Right atrium auricular region (tissue), 2 donors: ENCODE data around the gene GET4. TPM values are rescaled to one million over a fixed set of nuclear protein-coding genes. Genes with fewer than 3 reads are reported as not detected.
"Not testable (repeated sequence)": the region's sequence is repeated elsewhere in the genome, so short reads cannot be mapped to it uniquely, and the experiment has no call there.

ENCODE experiments used
- DNase-seq: peaks from one replicate; pipeline ENCODE4 v3.0.0-alpha.2; 2019; ENCODE audit warnings: low spot score
- H3K27ac ChIP-seq, 2 donors: fragments of 200-600 bp; sonication (generic); 1 replicate in 1 of 2; 2 replicates in 1 of 2; pipeline ENCODE4 v1.5.1; 2016 to 2019
- H3K27me3 ChIP-seq, 2 donors: fragments of 200-600 bp; sonication (generic); one replicate each; pipeline versions ENCODE4 v1.5.1 to v1.6.0; 2017 to 2019
- H3K36me3 ChIP-seq: fragments of 200-600 bp; sonication (generic); one replicate; pipeline ENCODE4 v1.5.1; 2016
- H3K4me1 ChIP-seq, 2 donors: fragments of 200-600 bp; sonication (generic); one replicate each; pipeline versions ENCODE4 v1.5.1 to v1.6.0; 2017 to 2019
- H3K4me3 ChIP-seq, 2 donors: fragments of 200-600 bp; sonication (generic); 1 replicate in 1 of 2; 2 replicates in 1 of 2; pipeline ENCODE4 v1.5.1; 2017 to 2019; ENCODE audit warnings: mild to moderate bottlenecking in 1 of 2, moderate library complexity in 1 of 2
- H3K9me3 ChIP-seq, 2 donors: fragments of 200-600 bp; sonication (generic); one replicate each; pipeline ENCODE4 v1.5.1; 2019
- CTCF ChIP-seq, 2 donors: fragments of 200-600 bp; sonication (generic); IDR thresholded peaks; one replicate each; pipeline ENCODE4 v1.5.1; 2019; ENCODE audit warnings: antibody characterized with exemption in 2 of 2
- total RNA-seq, 2 donors: library from RNA; depleted of rRNA; stranded (reverse); fragments of >200 nt; gene quantifications; one replicate each; pipeline ENCODE4 v1.1.0, GENCODE V29; 2016

GET4 gene
- total RNA-seq, 2 donors from 2014 or later: 16.1 to 19.7 TPM

DNA sequence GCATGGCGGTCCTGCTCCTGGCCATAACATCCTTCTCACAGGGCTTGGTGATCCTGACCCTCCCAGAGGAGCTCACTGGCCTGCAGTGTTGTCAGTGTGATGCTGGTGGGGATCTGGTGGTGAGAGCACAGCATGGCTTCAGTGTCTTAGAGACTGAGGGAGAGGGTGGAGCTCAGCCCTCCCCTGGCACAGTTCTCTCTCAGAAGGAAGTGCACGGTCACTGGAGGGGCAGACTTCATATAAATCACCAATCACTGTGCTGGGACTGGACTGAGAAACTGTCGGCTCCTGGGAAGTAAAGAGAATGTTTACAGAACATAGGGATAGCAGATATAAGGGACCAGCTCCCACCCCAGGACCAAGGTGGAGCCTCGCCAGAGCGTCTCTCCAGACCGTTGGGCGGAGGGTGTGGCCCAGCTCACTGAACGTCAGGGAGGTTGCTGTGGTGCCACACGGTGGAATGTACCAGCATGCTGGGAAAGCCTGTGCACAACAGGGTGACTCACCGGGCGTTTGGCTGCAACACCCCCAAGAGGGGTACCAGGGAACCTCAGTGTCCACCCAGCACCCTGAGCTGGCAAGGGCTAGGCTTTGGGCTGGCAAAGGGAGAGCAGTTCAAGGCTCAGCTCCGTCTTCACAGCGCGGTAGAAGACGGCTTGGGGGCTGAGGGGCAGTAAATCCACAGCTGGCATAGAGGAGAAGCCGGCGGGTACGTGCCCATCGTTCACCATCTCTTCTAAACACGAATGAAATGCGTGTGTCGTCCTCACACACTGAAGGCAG lies 8.8 kb upstream of the GET4 start:
- Histone ChIP-seq H3K27me3 (no peaks in the 10 kb centered on the region), H3K4me3 (no peak overlapping the region), H3K27ac (peak overlapping the region; percentile 89 to 94), H3K9me3 (no peaks in the 10 kb centered on the region), H3K4me1 (peaks cover 0 to 26% of the 10 kb centered on the region in 2 donors), H3K36me3 (peaks cover 54% of the 10 kb centered on the region)
- TF ChIP-seq CTCF (IDR thresholded peaks at IDR 0.05): no peak
- peak; percentile 69 for DNase-seq

GRCh38 chr7:868189-868486 lies 8.2 kb upstream of the GET4 start:
- Histone ChIP-seq H3K9me3 (no peaks in the 10 kb centered on the region), H3K4me3 (no peak overlapping the region), H3K27me3 (no peaks in the 10 kb centered on the region), H3K4me1 (peaks cover 0 to 31% of the 10 kb centered on the region in 2 donors), H3K27ac (peak overlapping the region; percentile 89 to 94), H3K36me3 (peaks cover 60% of the 10 kb centered on the region)
- DNase-seq: no peak
- TF ChIP-seq CTCF (IDR thresholded peaks at IDR 0.05): no peak

GRCh38 chr7:869348-869747 lies 7.0 kb upstream of the GET4 start:
- Histone ChIP-seq H3K4me1 (peaks cover 0 to 43% of the 10 kb centered on the region in 2 donors), H3K27me3 (no peaks in the 10 kb centered on the region), H3K36me3 (peaks cover 60% of the 10 kb centered on the region), H3K9me3 (no peaks in the 10 kb centered on the region), H3K27ac (peak overlapping the region; percentile 70 to 74), H3K4me3 (no peak overlapping the region)
- DNase-seq: no peak
- TF ChIP-seq CTCF (IDR thresholded peaks at IDR 0.05): no peak

DNA sequence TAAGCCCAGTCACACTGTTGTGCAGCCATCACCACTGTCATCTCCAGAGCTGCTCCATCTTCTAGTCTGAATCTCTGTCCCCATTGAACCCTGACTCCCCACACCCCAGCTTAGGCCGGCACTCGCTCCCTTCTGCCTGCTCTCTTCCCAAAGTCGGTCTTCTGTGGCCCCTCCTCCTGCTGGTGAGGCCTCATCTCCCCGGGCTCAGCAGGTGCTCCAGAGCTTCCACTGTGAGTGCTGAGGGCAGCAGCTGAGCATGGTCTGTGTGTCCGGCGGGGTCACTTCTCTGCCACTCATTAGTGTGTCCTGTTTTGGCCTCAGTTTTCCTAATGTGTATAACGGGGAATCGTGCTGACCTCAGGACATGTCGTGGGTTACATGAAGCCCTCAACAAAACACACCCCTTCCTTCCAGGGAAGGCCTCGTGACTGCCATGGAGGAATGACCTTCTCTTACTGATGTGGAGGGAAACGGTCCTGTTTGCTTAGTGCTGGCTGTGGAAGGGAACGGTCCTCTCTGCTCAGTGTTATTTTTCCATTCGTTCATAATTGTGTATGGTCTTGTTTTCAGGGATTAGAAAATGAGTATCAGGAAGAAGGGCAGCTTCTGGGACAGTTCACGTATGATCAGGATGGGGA lies 4.3 kb upstream of the GET4 start:
- H3K4me3 ChIP-seq: no peak overlapping the region
- peak overlapping the region; percentile 57 to 71 for H3K27ac ChIP-seq
- no peaks in the 10 kb centered on the region for H3K9me3 ChIP-seq
- DNase-seq: no peak
- H3K27me3 ChIP-seq: no peaks in the 10 kb centered on the region
- H3K4me1 ChIP-seq: peaks cover 0 to 53% of the 10 kb centered on the region in 2 donors
- H3K36me3 ChIP-seq: peaks cover 41% of the 10 kb centered on the region
- TF ChIP-seq CTCF (IDR thresholded peaks at IDR 0.05): no peak

DNA sequence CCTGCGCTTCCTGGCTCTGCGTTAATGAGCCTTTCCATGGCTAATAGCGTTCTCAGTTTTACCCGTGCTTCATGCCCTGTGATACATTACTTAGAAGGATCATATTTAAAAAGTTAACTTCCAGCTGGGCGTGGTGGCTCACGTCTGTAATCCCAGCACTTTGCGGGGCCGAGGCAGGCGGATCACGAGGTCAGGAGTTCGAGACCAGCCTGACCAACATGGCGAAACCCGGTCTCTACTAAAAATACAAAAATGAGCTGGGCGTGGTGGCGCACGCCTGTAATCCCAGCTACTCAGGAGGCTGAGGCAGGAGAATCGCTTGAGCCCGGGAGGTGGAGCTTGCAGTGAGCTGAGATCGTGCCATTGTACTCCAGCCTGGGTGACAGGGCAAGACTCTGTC lies 3.7 kb upstream of the GET4 start:
- Histone ChIP-seq H3K4me1 (peaks cover 0 to 49% of the 10 kb centered on the region in 2 donors), H3K36me3 (peaks cover 35% of the 10 kb centered on the region), H3K27ac (peak overlapping the region; percentile 57 to 71)
- H3K4me3 ChIP-seq, DNase-seq, H3K27me3 ChIP-seq, H3K9me3 ChIP-seq: not testable (repeated sequence)

DNA sequence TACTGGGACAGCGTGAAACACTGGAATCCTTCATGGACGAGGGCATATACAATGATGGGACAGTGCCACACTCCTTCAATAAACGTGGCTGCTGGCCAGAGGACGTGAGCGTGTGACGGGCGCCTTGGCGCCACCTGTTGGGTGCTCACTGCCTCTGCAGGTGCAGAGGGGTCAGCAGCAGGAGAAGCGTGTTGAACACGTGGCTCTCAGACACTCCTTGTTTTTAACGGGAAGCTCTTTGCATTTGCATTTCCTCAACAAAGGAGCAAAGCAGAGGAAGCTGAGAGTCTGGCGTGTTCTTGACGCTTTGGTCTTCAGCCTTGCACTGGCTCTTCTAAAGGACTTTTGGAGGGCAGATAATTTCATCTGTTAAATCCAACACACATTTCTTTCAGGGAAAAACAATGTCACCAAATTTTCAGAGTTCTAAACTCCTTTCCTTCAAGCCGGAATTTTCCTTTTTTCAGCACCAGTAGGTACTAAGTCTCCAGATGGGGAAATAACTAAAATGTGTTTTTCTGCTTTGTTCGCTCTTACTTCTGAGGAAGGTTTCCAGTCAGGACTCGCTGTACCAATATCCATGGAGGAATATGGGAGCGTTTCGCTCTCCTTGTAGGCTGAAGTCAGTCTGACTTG lies 2.9 kb upstream of the GET4 start:
- no peaks in the 10 kb centered on the region for H3K9me3 ChIP-seq
- DNase-seq: peak; percentile 90
- H3K36me3 ChIP-seq: peaks cover 28% of the 10 kb centered on the region
- peaks cover 0 to 51% of the 10 kb centered on the region in 2 donors for H3K4me1 ChIP-seq
- peak overlapping the region; percentile 57 to 71 for H3K27ac ChIP-seq
- TF ChIP-seq CTCF (IDR thresholded peaks at IDR 0.05): peak; percentile 92 to 95
- no peaks in the 10 kb centered on the region for H3K27me3 ChIP-seq
- no peak overlapping the region for H3K4me3 ChIP-seq
